Fibroblast of skin of back (primary cell): Measurements from ENCODE around the gene ZFX. TPM values are rescaled to one million over a fixed set of nuclear protein-coding genes. Genes with fewer than 3 reads are reported as not detected.
"Not testable (repeated sequence)": the region's sequence is repeated elsewhere in the genome, so short reads cannot be mapped to it uniquely, and the experiment has no call there.

ENCODE experiments used
- DNase-seq: peaks from one replicate; pipeline ENCODE4 v3.0.0-alpha.2; 2013
- polyA plus RNA-seq, 2 experiments: library from polyadenylated mRNA; unstranded; fragments of 120-200 nt; gene quantifications; one replicate each; pipeline ENCODE4 v1.2.1, GENCODE V29; 2013; ENCODE audit not compliant: insufficient read length in 2 of 2

The ZFX gene
- 13.4 TPM for polyA plus RNA-seq (2013, experiment 1 of 2; ENCODE audit: insufficient read length)
- polyA plus RNA-seq (2013, experiment 2 of 2; ENCODE audit: insufficient read length), result 14.6 TPM

DNA sequence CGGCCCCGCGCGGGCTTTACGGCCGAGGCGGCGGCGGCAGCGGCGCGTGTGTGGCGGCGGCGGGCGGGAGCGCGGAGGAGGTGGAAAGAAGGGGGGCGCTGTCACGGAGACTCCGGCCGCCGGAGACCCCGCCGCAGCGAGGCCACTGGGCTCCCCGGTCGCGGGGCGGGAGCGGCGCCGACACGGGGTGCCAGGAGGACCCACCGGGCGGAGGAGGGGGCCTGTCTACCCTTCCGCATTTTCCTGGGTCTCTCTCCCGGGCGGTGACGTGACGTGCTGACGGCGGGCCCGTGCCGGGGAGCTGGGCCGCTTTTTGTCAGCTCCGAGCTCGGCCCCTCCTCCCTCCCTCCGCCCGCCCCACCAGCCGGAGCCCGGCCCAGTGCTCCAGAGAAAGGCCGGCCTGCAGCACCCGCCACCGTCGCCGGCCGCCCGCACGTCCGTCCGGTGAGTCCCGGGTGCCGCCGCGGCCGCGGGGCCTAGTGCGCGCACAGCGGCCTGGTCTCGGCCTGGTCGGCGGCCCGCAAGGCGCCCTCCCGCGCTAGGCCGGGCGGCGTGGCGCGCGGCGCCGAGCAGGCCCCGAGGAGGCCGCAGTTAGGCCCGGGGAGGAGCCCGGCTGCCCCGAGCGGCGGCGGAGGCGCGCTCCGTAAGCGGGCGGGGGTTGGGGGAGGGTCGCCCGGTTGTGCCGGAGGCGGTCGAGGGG, at the start of gene ZFX:
ZFX (plus strand) TSS at position 379 of the 700 bp plus-strand sequence. CDS start 23,014 bp downstream, outside the sequence.
- peak; percentile 62 for DNase-seq

DNA sequence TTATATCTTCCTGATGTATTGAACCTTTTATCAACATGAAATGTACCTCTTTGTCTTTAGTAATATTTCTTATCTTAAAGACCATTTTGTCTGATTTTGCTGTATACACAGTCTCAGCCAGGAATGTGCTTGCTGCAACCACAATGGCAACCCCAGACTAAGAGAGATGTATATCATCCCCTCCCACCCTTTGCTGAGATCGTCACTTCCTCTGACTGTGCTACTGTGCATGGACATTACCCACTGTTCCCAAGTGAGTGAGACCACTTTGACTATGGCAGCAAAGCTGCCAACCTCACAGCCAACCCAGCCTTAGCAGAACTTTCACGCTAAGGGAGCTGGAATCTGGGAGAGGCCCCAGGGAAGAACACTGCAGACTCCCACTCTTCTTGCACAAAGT, 48.8 kb upstream of the ZFX start:
- peak; percentile 23 for DNase-seq

GRCh38 chrX:24110069-24110468, 39.5 kb upstream of the ZFX start:
- DNase-seq, result no peak

DNA sequence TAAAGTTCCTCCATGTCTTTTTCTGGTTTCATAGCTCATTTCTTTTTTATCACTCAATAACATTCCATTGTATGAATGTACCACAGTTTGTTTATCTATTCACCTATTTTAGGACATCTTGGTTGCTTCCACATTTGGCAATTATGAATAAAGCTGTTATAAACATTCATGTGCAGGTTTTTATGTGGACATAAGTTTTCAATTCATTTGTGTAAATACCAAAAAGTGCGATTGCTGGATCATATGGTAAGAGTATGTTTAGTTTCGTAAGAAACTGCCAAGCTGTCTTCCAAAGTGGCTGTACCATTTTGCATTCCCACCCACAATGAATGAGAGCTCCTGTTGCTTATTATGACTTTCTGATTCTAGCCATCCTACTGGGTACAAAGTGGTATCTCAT, 36.3 kb upstream of the ZFX start:
- DNase-seq, result peak; percentile 23

DNA sequence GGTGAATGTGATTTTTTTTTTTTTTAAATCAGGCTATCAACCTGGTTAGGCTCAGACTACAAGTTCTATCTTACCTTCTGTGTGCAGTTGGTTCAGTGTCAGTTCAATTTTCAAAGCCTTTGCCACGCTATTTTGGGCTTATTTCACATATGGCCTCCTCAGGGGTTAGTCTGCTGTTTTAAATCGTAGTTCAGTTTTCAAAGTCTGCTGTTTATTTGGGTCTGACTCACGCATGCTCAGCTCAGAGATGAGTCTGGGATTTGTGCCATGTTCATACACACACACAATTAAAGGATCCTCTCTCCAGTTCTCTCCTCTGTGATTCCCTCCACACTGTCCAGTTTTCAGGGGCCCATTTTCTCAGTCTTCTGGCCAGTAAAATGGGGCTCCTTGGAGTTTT, 32.3 kb upstream of the ZFX start:
- peak; percentile 60 for DNase-seq

DNA sequence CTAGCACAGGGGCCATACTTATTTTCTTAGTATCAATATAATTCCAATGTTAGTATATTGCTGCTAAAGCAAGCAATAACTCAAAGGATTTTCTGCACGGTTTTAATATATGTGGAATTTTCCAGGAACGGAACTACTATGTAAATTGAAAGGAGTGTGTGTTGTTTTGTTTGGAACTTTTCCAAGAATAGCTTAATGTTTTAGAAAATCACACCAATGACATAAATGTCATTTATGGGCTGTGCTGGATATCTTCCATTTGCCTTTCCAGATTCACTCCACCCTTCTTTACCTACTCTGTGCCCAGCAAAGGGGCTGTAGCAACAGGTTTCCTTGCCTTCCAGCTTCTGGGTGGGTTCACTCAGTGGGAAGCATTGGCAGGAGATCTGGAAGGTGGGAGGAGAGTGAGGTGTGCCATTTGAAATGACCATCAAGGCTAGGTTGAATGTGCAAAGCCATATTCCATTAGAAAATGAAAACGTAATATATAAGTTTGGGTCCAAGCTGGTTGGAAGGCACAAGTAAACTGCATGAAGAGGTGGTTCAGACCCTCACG, 25.2 kb upstream of the ZFX start:
- DNase-seq, result no peak

DNA sequence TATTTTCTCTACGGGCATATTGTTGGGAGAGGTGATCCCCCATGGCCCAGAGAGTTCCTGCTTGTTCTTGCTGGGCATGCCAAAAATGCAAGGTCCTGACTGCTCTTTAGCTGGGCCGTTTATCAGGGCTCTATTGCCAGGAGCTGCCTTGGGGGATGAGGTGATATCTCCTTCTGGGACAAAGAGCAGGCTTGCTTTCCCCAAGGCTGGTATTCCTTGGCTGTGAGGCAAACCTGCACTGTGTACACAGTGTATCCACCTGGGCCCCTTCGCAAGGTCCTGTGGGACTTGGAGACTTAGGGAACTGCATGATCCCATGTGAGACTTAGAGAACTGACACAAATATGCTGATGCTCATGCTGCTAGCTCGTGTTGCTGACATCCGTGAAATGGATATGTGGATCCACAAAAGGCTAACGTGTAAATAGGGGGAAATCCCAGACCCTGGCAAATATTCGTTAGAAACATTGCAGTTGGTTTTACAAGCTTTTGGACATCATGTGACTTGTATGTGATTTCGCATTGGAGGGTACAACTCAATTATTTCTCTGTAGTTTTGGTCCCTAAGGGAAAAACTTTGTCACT, 24.4 kb upstream of the ZFX start:
- no peak for DNase-seq

- DNase-seq, result no peak
Observed at GRCh38 chrX:24131476-24131875, 18.1 kb upstream of the ZFX start.

DNA sequence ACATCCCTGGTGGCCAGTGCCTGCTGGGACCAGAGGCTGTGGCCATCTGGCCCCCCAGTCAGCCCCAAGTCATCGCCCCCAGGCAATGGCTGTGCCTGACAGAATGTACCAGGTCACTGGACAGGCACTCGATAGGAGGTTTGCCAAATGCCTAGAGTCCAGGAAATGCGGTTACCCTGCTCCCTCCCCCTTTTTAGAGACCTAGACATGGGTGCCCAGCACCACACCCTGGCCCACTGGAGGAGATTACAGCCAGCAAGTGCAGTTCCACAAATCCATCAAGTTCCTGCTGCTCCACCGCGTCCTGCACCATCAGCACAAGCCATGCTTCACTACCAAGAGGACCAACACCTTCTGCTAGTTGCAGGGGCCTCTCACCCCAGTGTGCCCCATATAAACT, 16.2 kb upstream of the ZFX start:
- DNase-seq, result no peak

- not testable (repeated sequence) for DNase-seq
Observed at GRCh38 chrX:24135768-24136167, 13.8 kb upstream of the ZFX start.

- DNase-seq, result no peak
Observed at GRCh38 chrX:24137192-24137591, 12.3 kb upstream of the ZFX start.

DNA sequence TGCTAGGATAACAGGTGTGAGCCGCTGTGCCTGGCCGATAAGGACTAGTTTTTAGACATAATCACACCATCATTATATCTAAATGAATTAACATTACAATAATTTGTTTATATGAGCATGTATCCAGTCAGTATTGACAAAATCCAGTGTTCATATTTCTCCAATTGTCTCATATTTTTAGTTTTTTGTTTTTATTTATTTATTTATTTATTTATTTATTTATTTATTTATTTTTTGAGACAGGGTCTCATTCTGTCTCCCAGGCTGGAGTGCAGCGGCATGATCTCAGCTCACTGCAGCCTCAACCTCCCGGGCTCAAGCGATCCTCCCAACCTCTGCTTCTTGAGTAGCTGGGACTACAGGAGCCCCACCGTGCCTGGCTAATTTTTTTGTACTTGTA, 5.5 kb upstream of the ZFX start:
- DNase-seq, result not testable (repeated sequence)

DNA sequence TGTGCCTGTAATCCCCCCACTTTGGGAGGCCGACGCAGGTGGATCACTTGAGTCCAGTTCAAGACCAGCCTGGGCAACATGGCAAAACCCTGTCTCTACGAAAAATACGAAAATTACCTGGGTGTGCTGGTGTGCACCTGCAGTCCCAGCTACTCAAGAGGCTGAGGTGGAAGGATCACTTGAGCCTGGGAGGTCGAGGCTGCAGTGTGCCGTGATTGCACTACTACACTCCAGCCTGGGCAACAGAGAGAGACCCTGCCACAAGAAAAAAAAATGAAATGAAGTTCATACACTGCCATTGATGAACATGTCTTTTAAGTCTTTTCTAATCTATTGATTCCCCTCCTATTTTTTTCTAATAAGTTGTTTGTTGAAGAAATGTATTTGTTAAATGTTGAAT, 5.0 kb upstream of the ZFX start:
- no peak for DNase-seq

DNA sequence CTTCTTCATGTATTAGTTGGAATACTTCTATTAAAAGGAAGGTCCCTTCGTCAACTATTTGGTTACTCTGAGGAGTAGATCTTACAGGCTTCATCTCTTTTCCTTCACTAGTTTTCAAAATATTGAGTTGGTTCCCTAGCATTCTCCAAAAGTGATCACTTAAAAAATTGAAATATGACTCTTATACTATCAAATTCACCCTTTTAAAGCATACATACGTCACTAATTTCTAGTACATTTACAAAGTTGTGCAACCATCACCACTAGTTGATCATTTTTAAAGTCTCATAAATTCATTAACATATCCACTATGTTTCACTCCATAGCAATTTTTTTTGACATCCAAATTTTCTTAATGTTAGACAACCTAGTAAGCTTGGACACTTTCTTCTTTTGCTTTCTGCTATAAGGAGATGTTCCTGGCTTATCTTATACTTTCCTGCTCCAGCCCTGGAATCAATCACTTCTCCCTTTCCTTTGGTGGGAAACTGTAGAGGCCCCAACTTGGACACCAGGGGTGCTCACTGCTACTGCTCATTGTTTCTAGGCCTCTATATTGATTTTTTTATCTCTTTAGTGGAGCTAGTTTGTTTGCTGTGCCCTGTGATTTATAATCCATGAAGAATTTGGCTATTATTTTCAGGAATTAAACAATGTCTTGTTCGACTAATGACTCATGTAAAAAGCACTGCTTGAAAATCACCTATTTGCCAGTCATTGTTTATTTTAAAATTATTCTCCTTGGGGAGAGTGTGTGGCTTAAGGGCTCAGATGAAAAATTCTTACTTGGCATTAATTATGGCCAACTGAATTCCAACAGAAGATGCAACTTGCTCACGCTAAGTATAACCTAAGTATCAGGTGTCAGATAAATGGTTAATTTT, 4.0 kb upstream of the ZFX start:
- peak; percentile 67 for DNase-seq

GRCh38 chrX:24146283-24146949, 3.1 kb upstream of the ZFX start:
- peak; percentile 23 for DNase-seq

- no peak for DNase-seq
Observed at GRCh38 chrX:24147165-24147564, 2.4 kb upstream of the ZFX start.

DNA sequence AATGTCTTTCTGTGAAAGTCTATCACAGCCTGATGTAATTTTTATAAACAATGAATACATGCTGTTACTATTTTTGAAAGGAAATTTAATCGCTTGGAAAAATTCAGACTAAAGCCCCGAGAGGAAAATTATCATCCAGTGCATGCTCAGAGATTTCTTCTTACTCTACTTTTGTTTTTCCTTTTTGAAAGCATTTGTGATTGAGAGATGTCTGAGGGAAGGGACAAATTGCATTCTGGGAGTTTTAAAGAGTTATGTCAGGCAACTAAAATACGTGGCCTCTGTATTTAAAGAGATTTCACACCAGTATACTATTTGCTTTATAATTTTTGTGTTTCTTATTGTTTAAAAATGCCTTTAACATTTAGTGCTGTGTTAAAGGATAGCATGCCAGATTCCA, 1.4 kb upstream of the ZFX start:
- DNase-seq, result peak; percentile 49

- peak; percentile 78 for DNase-seq
Observed at GRCh38 chrX:24148535-24149350, 786 bp upstream of the ZFX start.

DNA sequence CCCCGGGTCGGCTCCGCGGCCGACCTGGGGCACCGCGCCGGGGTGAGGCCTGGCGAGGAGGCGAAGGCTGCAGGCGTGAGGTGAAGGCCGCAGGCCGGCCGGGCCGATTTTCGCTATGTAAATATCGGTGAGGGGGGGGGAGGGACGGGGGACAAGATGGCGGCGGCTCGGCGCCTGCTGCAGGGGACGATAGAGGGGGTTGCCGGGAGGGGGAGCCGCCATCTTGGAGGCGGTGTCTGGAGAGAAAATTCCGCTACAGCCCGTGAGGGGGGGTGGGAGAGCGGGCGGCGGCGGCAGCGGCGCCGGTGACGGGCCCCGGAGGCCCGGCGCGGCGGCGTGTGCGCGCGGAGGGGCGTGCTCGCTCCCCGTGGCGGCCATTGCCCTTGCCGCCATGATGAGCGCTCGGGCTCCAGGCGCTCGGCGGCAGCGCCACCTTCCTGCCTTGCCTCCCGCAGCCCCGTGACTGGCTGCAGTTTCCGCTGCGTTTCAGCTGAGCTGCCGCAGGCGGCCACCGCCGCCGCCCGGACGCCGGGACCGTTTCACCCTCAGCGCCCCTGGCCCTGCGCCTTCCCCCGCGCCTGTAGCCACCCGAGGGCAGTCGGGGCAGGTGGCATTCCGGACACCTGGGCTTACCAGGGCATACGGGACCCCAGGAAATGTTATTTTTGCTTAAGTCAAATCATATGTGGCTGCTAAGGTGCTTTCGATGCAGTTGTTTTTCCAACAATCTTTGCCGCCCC, 692 bp downstream of the ZFX start:
- DNase-seq, result peak; percentile 84

DNA sequence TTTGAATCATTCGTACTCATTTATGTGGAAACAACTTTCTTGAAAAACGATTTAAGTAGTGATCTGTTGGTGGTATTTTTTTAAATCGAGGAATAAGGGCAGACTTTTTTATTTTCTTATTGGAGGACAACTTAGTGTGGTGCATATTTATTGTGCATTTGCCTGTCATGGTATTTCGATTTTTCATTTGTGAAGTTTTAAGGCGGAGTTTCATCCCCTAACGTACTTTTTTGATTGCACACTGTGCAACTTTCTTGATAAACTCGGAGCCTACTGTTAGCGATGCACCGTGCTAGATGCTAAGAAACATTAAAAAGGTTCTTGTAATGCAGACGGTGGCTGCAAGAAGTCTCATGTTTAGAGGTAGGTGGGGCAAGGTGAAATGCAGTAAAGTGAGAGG, 1.4 kb downstream of the ZFX start:
- DNase-seq, result no peak

DNA sequence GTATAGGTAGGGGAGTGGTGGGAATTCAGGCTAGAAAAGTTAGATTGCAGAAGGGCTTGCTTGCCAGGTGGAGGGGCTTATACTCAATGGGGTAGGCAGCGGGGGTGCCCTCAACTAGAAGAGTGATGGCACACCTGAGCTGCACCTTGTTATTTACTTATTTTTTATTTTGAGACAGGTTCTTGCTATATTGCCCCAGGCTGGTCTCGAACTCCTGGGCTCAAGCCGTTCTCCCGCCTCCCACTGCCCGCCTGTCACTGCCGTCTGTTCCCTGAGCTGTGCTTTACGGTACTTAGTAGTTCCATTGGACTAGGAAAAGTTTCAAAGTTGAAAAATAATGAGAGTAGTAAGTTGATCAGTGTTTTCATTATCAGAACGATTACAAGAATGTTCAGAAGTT, 2.0 kb downstream of the ZFX start:
- no peak for DNase-seq
